ENCODE data around the gene CDH8. TPM values are rescaled to one million over a fixed set of nuclear protein-coding genes. Genes with fewer than 3 reads are reported as not detected.

The CDH8 gene
- total and polyA plus RNA-seq, 2 of the 4 experiments (the other 2 are of a cell fraction): not detected

GRCh38 chr16:61900482-61900881 is 135.8 kb downstream of the CDH8 start:
- no peak overlapping the region for H2AK9ac ChIP-seq (replicated peaks; ENCODE audit: low read depth, low read length, poor library complexity)
- no peaks in the 10 kb centered on the region for H3K9me1 ChIP-seq (ENCODE audit: insufficient read depth, low read length)
- no TSS peak for BruUV-seq (replicated peaks)
- no peak overlapping the region for H4K5ac ChIP-seq (ENCODE audit: low read depth, low read length)
- H3K14ac ChIP-seq (replicated peaks; ENCODE audit: low read depth, low read length): no peak overlapping the region
- no peak overlapping the region for H3K23ac ChIP-seq (ENCODE audit: low read depth, low read length)
- no peak overlapping the region for H3K27ac ChIP-seq (ENCODE audit: insufficient read depth, low read length)
- H3K79me1 ChIP-seq (ENCODE audit: low read depth in 1 of 2, low read length in 2 of 2): no peaks in the 10 kb centered on the region
- no peaks in the 10 kb centered on the region for H3K36me3 ChIP-seq (ENCODE audit: control insufficient read depth, insufficient read depth, low read length)
- CTCF ChIA-PET: no interaction called here
- no peaks in the 10 kb centered on the region for H4K20me1 ChIP-seq (ENCODE audit: insufficient read depth, low read length)
- no peak overlapping the region for H3K4me3 ChIP-seq (ENCODE audit: insufficient read depth, low read depth, low read length)
- dilution Hi-C loops (cut with HindIII; ENCODE audit: low sequenced_read_pairs, unreplicated experiment) (no loop called here), intact Hi-C loops (cut with micrococcal nuclease) (no loop called here), in situ Hi-C loops (cut with MboI; ENCODE audit: low sequenced_read_pairs) (no loop called here)
- H3K4me2 ChIP-seq (ENCODE audit: low read depth, low read length): no peak overlapping the region
- H2BK120ac ChIP-seq (ENCODE audit: low read depth, low read length): no peak overlapping the region
- no peak overlapping the region for H2BK5ac ChIP-seq (ENCODE audit: low read depth, low read length, poor library complexity, severe bottlenecking)
- POLR2A ChIA-PET (ENCODE audit: unreplicated experiment): no interaction called here
- no peak overlapping the region for H4K8ac ChIP-seq (ENCODE audit: low read depth in 2 of 2, low read length in 2 of 2)
- H3K18ac ChIP-seq (ENCODE audit: low read depth, low read length): no peak overlapping the region
- peaks cover 7% of the 10 kb centered on the region for H3K9me3 ChIP-seq (ENCODE audit: control insufficient read depth, insufficient read depth, low read length)
- no peak overlapping the region for H2AK5ac ChIP-seq (ENCODE audit: low read depth, low read length)
- no peaks in the 10 kb centered on the region for H3K4me1 ChIP-seq (ENCODE audit: control insufficient read depth, insufficient read depth, low read length)
- H2AFZ ChIP-seq (replicated peaks; ENCODE audit: low read length, poor library complexity): no peak overlapping the region
- DNase-seq (no peak), ATAC-seq (ENCODE audit: low read depth) (no peak)
- H2BK20ac ChIP-seq (ENCODE audit: low read depth, low read length): no peak overlapping the region
- no peak overlapping the region for H4K91ac ChIP-seq (ENCODE audit: insufficient read depth, low read depth, low read length)
- H3K9ac ChIP-seq (ENCODE audit: low read depth, low read length): no peak overlapping the region
- WGBS, 2 experiments (ENCODE audit: extremely low coverage in 2 of 2, insufficient read length in 1 of 2): no CpG with 5 or more reads among the region's 1 CpG
- no peak overlapping the region for H3K56ac ChIP-seq (ENCODE audit: extremely low read depth, insufficient read depth, low read length)
- H3K27me3 ChIP-seq (ENCODE audit: control insufficient read depth, insufficient read depth, low read length): no peaks in the 10 kb centered on the region
- no peak overlapping the region for H2BK15ac ChIP-seq (ENCODE audit: low read depth, low read length)
- no peak for TF ChIP-seq SMC3 (IDR thresholded peaks at IDR 0.05; ENCODE audit: low read depth, low read length)
- TF ChIP-seq MAZ (IDR thresholded peaks at IDR 0.05; ENCODE audit: borderline replicate concordance, low read depth, low read length): no peak
- TF ChIP-seq RFX5 (IDR thresholded peaks at IDR 0.05; ENCODE audit: low read depth, low read length): no peak
- TF ChIP-seq BHLHE40 (IDR thresholded peaks at IDR 0.05; ENCODE audit: low read depth, low read length): no peak
- no peak for TF ChIP-seq CHD1 (IDR thresholded peaks at IDR 0.05; ENCODE audit: low read depth, low read length)
- TF ChIP-seq USF2 (IDR thresholded peaks at IDR 0.05; ENCODE audit: low read depth, low read length): no peak
- H3K4ac ChIP-seq (ENCODE audit: low read depth, low read length): no peak overlapping the region
